Measurements from ENCODE around the gene CD27. TPM values are rescaled to one million over a fixed set of nuclear protein-coding genes. Genes with fewer than 3 reads are reported as not detected.

CD27 gene
- total and polyA plus RNA-seq, 2 of the 8 experiments (the other 6 are each of a cell fraction or from before 2014, with no cell fraction given): 0.28 to 0.39 TPM

- Histone ChIP-seq H4K8ac (ENCODE audit: extremely low read depth, insufficient read depth, low read length) (no peak overlapping the region), H3K23ac (ENCODE audit: insufficient read length) (no peak overlapping the region), H3K9ac (replicated peaks in 1 of 4; ENCODE audit: extremely low read depth in 1 of 4, low read depth in 3 of 4, low read length in 3 of 4) (no peak overlapping the region), H2BK12ac (ENCODE audit: low read depth, low read length) (no peak overlapping the region; the same call in 1 of the 2 replicates), H3K27me3 (replicated peaks in 1 of 4; ENCODE audit: control insufficient read depth in 3 of 4, extremely low read depth in 1 of 4, insufficient read depth in 3 of 4, low read length in 3 of 4) (no peaks in the 10 kb centered on the region), H3K4ac (replicated peaks; ENCODE audit: insufficient read length, low read depth, low read length) (no peak overlapping the region), H2BK15ac (ENCODE audit: low read length) (no peak overlapping the region), H3K56ac (replicated peaks; ENCODE audit: insufficient read length, low read depth, low read length) (no peak overlapping the region), H2AFZ (ENCODE audit: low read length) (no peak overlapping the region), H2AK5ac (ENCODE audit: low read depth, low read length) (no peak overlapping the region), H2BK20ac (ENCODE audit: low read length) (no peak overlapping the region), H3K79me2 (ENCODE audit: control insufficient read depth in 1 of 2, insufficient read depth in 2 of 2, low read length in 2 of 2) (no peaks in the 10 kb centered on the region), H3K79me1 (ENCODE audit: low read depth, low read length) (no peaks in the 10 kb centered on the region), H3K9me3 (ENCODE audit: insufficient read depth in 2 of 2, low read depth in 1 of 2, low read length in 1 of 2) (no peaks in the 10 kb centered on the region), H2BK5ac (ENCODE audit: low read depth, low read length) (no peak overlapping the region), H4K5ac (ENCODE audit: insufficient read length, low read depth, low read length) (no peak overlapping the region), H3K4me2 (ENCODE audit: insufficient read depth in 1 of 2, low read depth in 2 of 2, low read length in 2 of 2) (no peak overlapping the region), H2BK120ac (replicated peaks; ENCODE audit: low read depth, low read length) (no peak overlapping the region), H3K27ac (ENCODE audit: low read depth, low read length) (no peak overlapping the region), H3K4me3 (ENCODE audit: extremely low read depth in 1 of 4, insufficient read depth in 2 of 4, low read depth in 3 of 4, low read length in 4 of 4) (no peak overlapping the region), H4K91ac (replicated peaks; ENCODE audit: insufficient read length, low read length) (no peak overlapping the region), H3K18ac (ENCODE audit: extremely low read depth, low read length) (no peak overlapping the region), H3K23me2 (ENCODE audit: low read depth, low read length) (no peaks in the 10 kb centered on the region), H3K36me3 (ENCODE audit: control insufficient read depth in 2 of 4, insufficient read depth in 4 of 4, low read length in 3 of 4) (no peaks in the 10 kb centered on the region), H3K4me1 (replicated peaks in 1 of 4; ENCODE audit: control insufficient read depth in 3 of 4, insufficient read depth in 4 of 4, low read length in 3 of 4) (peaks cover 0 to 2% (median 0%) of the 10 kb centered on the region in 4 experiments; a peak in 2 of 7 replicates), H3K14ac (ENCODE audit: insufficient read length) (no peak overlapping the region), H4K20me1 (replicated peaks in 1 of 2; ENCODE audit: control insufficient read depth in 1 of 2, insufficient read depth in 2 of 2, low read length in 2 of 2) (no peaks in the 10 kb centered on the region)
- FAIRE-seq (no peak), DNase-seq (ENCODE audit: low read depth in 1 of 2, low spot score in 2 of 2) (no peak)
- POLR2A ChIA-PET (ENCODE audit: partially characterized antibody): interaction anchor here (0.9 to 2.7 kb wide), 5 partner anchors 38 to 51 kb away, joined by 3 to 7 read pairs (median 3); partner anchors contain the start of genes SCNN1A and VAMP1
- 79% methylated on average over 6 of the region's 6 CpGs; no CpG with 5 or more reads in 1 of the 2 experiments for WGBS, 2 experiments (ENCODE audit: extremely low coverage in 1 of 2, insufficient coverage in 1 of 2, insufficient read length in 1 of 2, insufficient replicate concordance in 2 of 2, low coverage in 1 of 2, low lambda C conversion rate in 2 of 2, missing lambda C conversion rate in 1 of 2)
- CTCF ChIA-PET (ENCODE audit: partially characterized antibody): interaction anchor here (1.3 to 3.0 kb wide), 4 partner anchors 33 to 92 kb away, joined by 3 to 25 read pairs (median 7); partner anchors contain the start of gene TAPBPL
- TF ChIP-seq, protein P1, sequence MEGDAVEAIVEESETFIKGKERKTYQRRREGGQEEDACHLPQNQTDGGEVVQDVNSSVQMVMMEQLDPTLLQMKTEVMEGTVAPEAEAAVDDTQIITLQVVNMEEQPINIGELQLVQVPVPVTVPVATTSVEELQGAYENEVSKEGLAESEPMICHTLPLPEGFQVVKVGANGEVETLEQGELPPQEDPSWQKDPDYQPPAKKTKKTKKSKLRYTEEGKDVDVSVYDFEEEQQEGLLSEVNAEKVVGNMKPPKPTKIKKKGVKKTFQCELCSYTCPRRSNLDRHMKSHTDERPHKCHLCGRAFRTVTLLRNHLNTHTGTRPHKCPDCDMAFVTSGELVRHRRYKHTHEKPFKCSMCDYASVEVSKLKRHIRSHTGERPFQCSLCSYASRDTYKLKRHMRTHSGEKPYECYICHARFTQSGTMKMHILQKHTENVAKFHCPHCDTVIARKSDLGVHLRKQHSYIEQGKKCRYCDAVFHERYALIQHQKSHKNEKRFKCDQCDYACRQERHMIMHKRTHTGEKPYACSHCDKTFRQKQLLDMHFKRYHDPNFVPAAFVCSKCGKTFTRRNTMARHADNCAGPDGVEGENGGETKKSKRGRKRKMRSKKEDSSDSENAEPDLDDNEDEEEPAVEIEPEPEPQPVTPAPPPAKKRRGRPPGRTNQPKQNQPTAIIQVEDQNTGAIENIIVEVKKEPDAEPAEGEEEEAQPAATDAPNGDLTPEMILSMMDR (IDR thresholded peaks at IDR 0.05; ENCODE audit: control extremely low read depth in 1 of 3, insufficient read depth in 1 of 3, low read depth in 1 of 3, low read length in 3 of 3): no peak
- TF ChIP-seq RFX5 (IDR thresholded peaks at IDR 0.05; ENCODE audit: borderline replicate concordance, low read depth, low read length) (no peak), CHD2 (IDR thresholded peaks at IDR 0.05; ENCODE audit: low read length) (no peak), JUN (IDR thresholded peaks at IDR 0.05; ENCODE audit: low read depth, low read length) (no peak), CBX8 (IDR thresholded peaks at IDR 0.05; ENCODE audit: borderline replicate concordance, low read depth, low read length) (no peak), TBP (IDR thresholded peaks at IDR 0.05; ENCODE audit: low read depth, low read length) (no peak)
Measured at GRCh38 chr12:6418796-6419195, 26.0 kb upstream of the CD27 start.
